ENCODE measurements around the gene TSFM.

Gene TSFM

DNA sequence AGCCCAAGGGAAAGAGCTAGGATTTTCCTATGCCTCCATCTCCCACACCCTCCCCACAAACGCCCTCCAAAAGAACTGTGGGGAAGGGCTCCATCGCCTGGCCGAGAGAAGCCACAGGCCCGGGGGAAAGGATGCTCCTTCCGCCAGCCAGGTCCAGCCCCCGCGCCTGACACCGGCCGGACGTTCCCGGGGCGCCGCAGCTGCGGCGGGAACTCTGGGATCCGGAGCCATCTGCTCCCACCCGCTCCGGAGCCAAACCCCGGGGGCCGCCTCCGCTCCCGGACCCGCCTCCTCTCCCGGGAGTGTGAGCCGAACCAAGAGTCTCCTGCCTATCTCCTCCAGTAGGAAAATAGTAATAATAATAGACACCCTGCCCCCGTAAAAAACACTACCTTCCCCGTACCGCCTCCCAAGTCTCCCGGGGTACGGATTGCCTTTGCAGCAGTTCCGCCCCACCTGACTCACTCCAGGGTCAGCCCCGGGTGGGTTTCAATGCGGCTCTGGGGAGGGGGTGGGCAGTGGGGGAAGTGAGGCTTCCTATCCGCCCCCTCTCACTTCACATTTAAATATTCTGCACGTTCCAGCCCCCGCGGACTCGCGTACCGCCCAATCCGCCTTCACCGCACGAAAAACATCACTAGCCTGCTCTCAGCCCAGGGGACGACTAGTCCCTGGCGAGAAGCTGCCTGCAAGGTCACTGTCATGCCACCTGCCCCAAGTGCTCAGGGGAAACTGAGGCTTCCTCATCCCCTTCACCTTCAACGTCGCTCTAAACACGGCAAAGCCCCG is 46.4 kb upstream of the TSFM start (continued):
- no peak for TF ChIP-seq PRDM2 (tag by site-specific recombination; IDR thresholded peaks at IDR 0.05; ENCODE audit: borderline replicate concordance)
- TF ChIP-seq ZNF2 (tag by site-specific recombination; IDR thresholded peaks at IDR 0.05) = no peak
- no peak for TF ChIP-seq ZNF791 (tag by site-specific recombination; IDR thresholded peaks at IDR 0.05)
- no peak for TF ChIP-seq ZNF776 (tag by site-specific recombination; IDR thresholded peaks at IDR 0.05; ENCODE audit: borderline replicate concordance)
- peak; percentile 71 for TF ChIP-seq ZNF76 (tag by site-specific recombination; IDR thresholded peaks at IDR 0.05; ENCODE audit: borderline replicate concordance, low read depth)
- TF ChIP-seq ZBTB7A (tag by site-specific recombination; IDR thresholded peaks at IDR 0.05; ENCODE audit: low read depth) = no peak
- no peak for TF ChIP-seq ZNF157 (tag by site-specific recombination; IDR thresholded peaks at IDR 0.05)
- TF ChIP-seq, protein P1, sequence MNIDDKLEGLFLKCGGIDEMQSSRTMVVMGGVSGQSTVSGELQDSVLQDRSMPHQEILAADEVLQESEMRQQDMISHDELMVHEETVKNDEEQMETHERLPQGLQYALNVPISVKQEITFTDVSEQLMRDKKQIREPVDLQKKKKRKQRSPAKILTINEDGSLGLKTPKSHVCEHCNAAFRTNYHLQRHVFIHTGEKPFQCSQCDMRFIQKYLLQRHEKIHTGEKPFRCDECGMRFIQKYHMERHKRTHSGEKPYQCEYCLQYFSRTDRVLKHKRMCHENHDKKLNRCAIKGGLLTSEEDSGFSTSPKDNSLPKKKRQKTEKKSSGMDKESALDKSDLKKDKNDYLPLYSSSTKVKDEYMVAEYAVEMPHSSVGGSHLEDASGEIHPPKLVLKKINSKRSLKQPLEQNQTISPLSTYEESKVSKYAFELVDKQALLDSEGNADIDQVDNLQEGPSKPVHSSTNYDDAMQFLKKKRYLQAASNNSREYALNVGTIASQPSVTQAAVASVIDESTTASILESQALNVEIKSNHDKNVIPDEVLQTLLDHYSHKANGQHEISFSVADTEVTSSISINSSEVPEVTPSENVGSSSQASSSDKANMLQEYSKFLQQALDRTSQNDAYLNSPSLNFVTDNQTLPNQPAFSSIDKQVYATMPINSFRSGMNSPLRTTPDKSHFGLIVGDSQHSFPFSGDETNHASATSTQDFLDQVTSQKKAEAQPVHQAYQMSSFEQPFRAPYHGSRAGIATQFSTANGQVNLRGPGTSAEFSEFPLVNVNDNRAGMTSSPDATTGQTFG (tag by site-specific recombination; IDR thresholded peaks at IDR 0.05; ENCODE audit: borderline replicate concordance) = no peak
- peak; percentile 80 for TF ChIP-seq SP7 (tag by site-specific recombination; IDR thresholded peaks at IDR 0.05)
- TF ChIP-seq ZNF837 (tag by site-specific recombination; IDR thresholded peaks at IDR 0.05) = no peak
- TF ChIP-seq ZBTB44 (tag by site-specific recombination; IDR thresholded peaks at IDR 0.05) = no peak
- TF ChIP-seq ZNF19 (tag by site-specific recombination; IDR thresholded peaks at IDR 0.05; ENCODE audit: low read depth) = no peak
- TF ChIP-seq ZBTB17 (tag by site-specific recombination; IDR thresholded peaks at IDR 0.05) = peak; percentile 63; the same call in 1 of the 2 replicates
- no peak for TF ChIP-seq ZNF114 (tag by site-specific recombination; IDR thresholded peaks at IDR 0.05)
- TF ChIP-seq ZNF394 (tag by site-specific recombination; IDR thresholded peaks at IDR 0.05; ENCODE audit: borderline replicate concordance) = peak; percentile 36; the same call in 1 of the 2 replicates
- no peak for TF ChIP-seq ZNF239 (tag by site-specific recombination; IDR thresholded peaks at IDR 0.05)
- TF ChIP-seq, protein P2, sequence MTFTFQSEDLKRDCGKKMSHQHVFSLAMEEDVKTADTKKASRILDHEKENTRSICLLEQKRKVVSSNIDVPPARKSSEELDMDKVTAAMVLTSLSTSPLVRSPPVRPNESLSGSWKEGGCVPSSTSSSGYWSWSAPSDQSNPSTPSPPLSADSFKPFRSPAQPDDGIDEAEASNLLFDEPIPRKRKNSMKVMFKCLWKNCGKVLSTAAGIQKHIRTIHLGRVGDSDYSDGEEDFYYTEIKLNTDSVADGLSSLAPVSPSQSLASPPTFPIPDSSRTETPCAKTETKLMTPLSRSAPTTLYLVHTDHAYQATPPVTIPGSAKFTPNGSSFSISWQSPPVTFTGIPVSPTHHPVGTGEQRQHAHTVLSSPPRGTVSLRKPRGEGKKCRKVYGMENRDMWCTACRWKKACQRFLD (tag by site-specific recombination; IDR thresholded peaks at IDR 0.05) = no peak
- no peak for TF ChIP-seq ZNF548 (tag by site-specific recombination; IDR thresholded peaks at IDR 0.05)
- no peak for TF ChIP-seq ZNF24 (tag by site-specific recombination; IDR thresholded peaks at IDR 0.05)
- TF ChIP-seq ZFP3 (tag by site-specific recombination; IDR thresholded peaks at IDR 0.05; ENCODE audit: low read depth) = no peak
- no peak for TF ChIP-seq RBAK (tag by site-specific recombination; IDR thresholded peaks at IDR 0.05)
- no peak for TF ChIP-seq ZNF280C (tag by site-specific recombination; IDR thresholded peaks at IDR 0.05)
- 0 out of 2 replicates have a peak, but pooled peaks have one; percentile 46 for TF ChIP-seq KLF16 (tag by site-specific recombination; IDR thresholded peaks at IDR 0.05)
- no peak for TF ChIP-seq SCRT2 (tag by site-specific recombination; IDR thresholded peaks at IDR 0.05)
- no peak for TF ChIP-seq HOXD13 (CRISPR knock-in tag; IDR thresholded peaks at IDR 0.05; ENCODE audit: borderline replicate concordance)
- TF ChIP-seq KLF8 (tag by site-specific recombination; IDR thresholded peaks at IDR 0.05) = no peak; the same call in 1 of the 2 replicates
- no peak for TF ChIP-seq ZNF354C (tag by site-specific recombination; IDR thresholded peaks at IDR 0.05; ENCODE audit: borderline replicate concordance, low read depth)

Measured in HEK293 (cell line).